Osteoblast (primary cell): ENCODE results near the gene HSD11B1L. TPM values are rescaled to one million over a fixed set of nuclear protein-coding genes. Genes with fewer than 3 reads are reported as not detected.

Experiments
- DNase-seq: peaks from one replicate; pipeline ENCODE4 v3.0.0; 2011; ENCODE audit warnings: low spot score, mixed read lengths; ENCODE audit not compliant: insufficient read length; ENCODE audit errors: missing footprints
- H2AFZ ChIP-seq: 2 replicates; pipeline ENCODE4 v1.6.0; 2011; ENCODE audit warnings: mild to moderate bottlenecking, low read length
- H3K27ac ChIP-seq: 2 replicates; pipeline ENCODE4 v1.5.1; 2011; ENCODE audit warnings: mild to moderate bottlenecking, low read depth, low read length, moderate library complexity
- H3K27me3 ChIP-seq: 2 replicates; pipeline ENCODE4 v1.6.0; 2012; ENCODE audit warnings: mild to moderate bottlenecking, control low read depth, inconsistent platforms, low read length, moderate library complexity; ENCODE audit not compliant: insufficient read depth
- H3K36me3 ChIP-seq: 2 replicates; pipeline ENCODE4 v1.5.1; 2011; ENCODE audit warnings: mild to moderate bottlenecking, low read length, control low read depth, moderate library complexity; ENCODE audit not compliant: insufficient read depth
- H3K4me1 ChIP-seq: 2 replicates; pipeline ENCODE4 v1.5.1; 2011; ENCODE audit warnings: mild to moderate bottlenecking, low read length, control low read depth, moderate library complexity; ENCODE audit not compliant: insufficient read depth
- H3K4me2 ChIP-seq: 2 replicates; pipeline ENCODE4 v1.6.0; 2011; ENCODE audit warnings: mild to moderate bottlenecking, low read length; ENCODE audit not compliant: insufficient read depth
- H3K4me3 ChIP-seq: fragments of 200-600 bp; sonication (generic); 3 replicates; pipeline ENCODE4 v1.5.1; 2012; ENCODE audit warnings: mild to moderate bottlenecking, low read length, inconsistent platforms; ENCODE audit not compliant: insufficient read depth
- H3K79me2 ChIP-seq: 2 replicates; pipeline ENCODE4 v1.6.0; 2012; ENCODE audit warnings: mild to moderate bottlenecking, low read length, control low read depth, inconsistent platforms; ENCODE audit not compliant: insufficient read depth
- H3K9me3 ChIP-seq: 2 replicates; pipeline ENCODE4 v1.5.1; 2011; ENCODE audit warnings: low read depth, low read length, control low read depth
- H4K20me1 ChIP-seq: 2 replicates; pipeline ENCODE4 v1.6.0; 2012; ENCODE audit warnings: mild to moderate bottlenecking, low read length, control low read depth; ENCODE audit not compliant: insufficient read depth
- CTCF ChIP-seq: IDR thresholded peaks from 2 replicates; pipeline ENCODE4 v1.5.1; 2011; ENCODE audit warnings: mild to moderate bottlenecking, low read depth, low read length, moderate library complexity; ENCODE audit errors: extremely low read depth
- total RNA-seq: library from RNA; depleted of rRNA; stranded (reverse); fragments of >200 nt; gene quantifications from 2 replicates; pipeline ENCODE4 v1.2.3, GENCODE V29; 2012

Gene HSD11B1L
- total RNA-seq, 1 donor = 14.8 TPM

- Histone ChIP-seq H4K20me1 (no peaks in the 10 kb centered on the region), H3K4me3 (no peak overlapping the region), H3K27ac (no peak overlapping the region), H3K4me2 (no peak overlapping the region), H3K27me3 (no peaks in the 10 kb centered on the region), H3K9me3 (no peaks in the 10 kb centered on the region), H3K4me1 (peaks cover 10% of the 10 kb centered on the region), H3K36me3 (no peaks in the 10 kb centered on the region), H3K79me2 (peaks cover 12% of the 10 kb centered on the region), H2AFZ (no peak overlapping the region)
- no peak for TF ChIP-seq CTCF
- DNase-seq = peak; percentile 52
Observed at GRCh38 chr19:5676105-5676771, 4.6 kb upstream of the HSD11B1L start.

GRCh38 chr19:5676772-5677105, 4.1 kb upstream of the HSD11B1L start:
- H3K4me1 ChIP-seq = peaks cover 12% of the 10 kb centered on the region
- no peak overlapping the region for H2AFZ ChIP-seq
- no peak overlapping the region for H3K4me2 ChIP-seq
- no peaks in the 10 kb centered on the region for H3K9me3 ChIP-seq
- no peaks in the 10 kb centered on the region for H3K27me3 ChIP-seq
- peaks cover 12% of the 10 kb centered on the region for H3K79me2 ChIP-seq
- TF ChIP-seq CTCF = no peak
- no peak for DNase-seq
- no peak overlapping the region for H3K4me3 ChIP-seq
- H3K36me3 ChIP-seq = no peaks in the 10 kb centered on the region
- H4K20me1 ChIP-seq = no peaks in the 10 kb centered on the region
- no peak overlapping the region for H3K27ac ChIP-seq

- Histone ChIP-seq H3K36me3 (no peaks in the 10 kb centered on the region), H3K4me1 (peaks cover 12% of the 10 kb centered on the region), H3K4me3 (no peak overlapping the region), H2AFZ (no peak overlapping the region), H3K27ac (no peak overlapping the region), H3K4me2 (no peak overlapping the region), H3K79me2 (peaks cover 12% of the 10 kb centered on the region), H3K27me3 (no peaks in the 10 kb centered on the region), H4K20me1 (no peaks in the 10 kb centered on the region), H3K9me3 (no peaks in the 10 kb centered on the region)
- TF ChIP-seq CTCF = no peak
- DNase-seq = peak; percentile 39
Observed at GRCh38 chr19:5677136-5677535, 3.7 kb upstream of the HSD11B1L start.

GRCh38 chr19:5677580-5677979, 3.2 kb upstream of the HSD11B1L start:
- Histone ChIP-seq H3K79me2 (peaks cover 12% of the 10 kb centered on the region), H3K36me3 (no peaks in the 10 kb centered on the region), H3K27me3 (no peaks in the 10 kb centered on the region), H3K27ac (no peak overlapping the region), H2AFZ (no peak overlapping the region), H3K4me2 (no peak overlapping the region), H3K4me1 (peaks cover 12% of the 10 kb centered on the region), H4K20me1 (no peaks in the 10 kb centered on the region), H3K9me3 (no peaks in the 10 kb centered on the region), H3K4me3 (no peak overlapping the region)
- DNase-seq = peak; percentile 68
- no peak for TF ChIP-seq CTCF
